Kidney (tissue), 14 donors: Measurements from ENCODE around the gene PATL2. TPM values are rescaled to one million over a fixed set of nuclear protein-coding genes. Genes with fewer than 3 reads are reported as not detected.

Experiments
- DNase-seq, 5 donors: peaks; one replicate each; pipeline ENCODE4 v3.0.0-alpha.2; 2013 to 2020
- FAIRE-seq: peaks from 2 replicates; lab custom pipeline; 2012; peaks lifted over from hg19 to GRCh38; lab: Jason Lieb, UNC
- H3K27ac ChIP-seq, 2 donors: one replicate each; pipeline ENCODE4 v1.7.0; 2013; ENCODE audit warnings: low read depth in 2 of 2, low read length in 2 of 2, inconsistent platforms in 1 of 2
- H3K27me3 ChIP-seq: one replicate; pipeline ENCODE4 v1.7.1; 2013; ENCODE audit warnings: low read length, inconsistent platforms; ENCODE audit not compliant: control insufficient read depth, insufficient read depth
- H3K36me3 ChIP-seq, 3 donors: one replicate each; pipeline versions ENCODE4 v1.7.0 to v1.7.1; 2013; ENCODE audit warnings: low read length in 3 of 3, control low read depth in 1 of 3, inconsistent platforms in 1 of 3; ENCODE audit not compliant: insufficient read depth in 3 of 3, control insufficient read depth in 2 of 3
- H3K4me1 ChIP-seq, 3 donors: one replicate each; pipeline versions ENCODE4 v1.7.0 to v1.7.1; 2013; ENCODE audit warnings: low read length in 3 of 3, inconsistent platforms in 1 of 3, low read depth in 1 of 3; ENCODE audit not compliant: control insufficient read depth in 2 of 3, insufficient read depth in 2 of 3
- H3K4me3 ChIP-seq, 3 donors: one replicate each; pipeline versions ENCODE4 v1.7.0 to v1.8.1; 2013; ENCODE audit warnings: low read length in 3 of 3, control low read depth in 1 of 3, inconsistent platforms in 1 of 3
- H3K9ac ChIP-seq, 3 donors: one replicate each; pipeline versions ENCODE4 v1.7.0 to v1.7.1; 2013; ENCODE audit warnings: low read length in 3 of 3, control low read depth in 1 of 3, inconsistent platforms in 1 of 3
- H3K9me3 ChIP-seq, 3 donors: one replicate each; pipeline versions ENCODE4 v1.7.0 to v1.7.1; 2013; ENCODE audit warnings: low read length in 3 of 3, control low read depth in 1 of 3, inconsistent platforms in 1 of 3; ENCODE audit not compliant: control insufficient read depth in 2 of 3, insufficient read depth in 1 of 3
- CTCF ChIP-seq: IDR thresholded peaks from 3 replicates; pipeline ENCODE4 v1.5.1; 2012; ENCODE audit warnings: mild to moderate bottlenecking, moderate library complexity, borderline replicate concordance; ENCODE audit not compliant: insufficient read depth; ENCODE audit errors: extremely low read depth
- intact Hi-C: fragments of 100-400 bp; cut with DNase I; formaldehyde crosslinking; loops from one replicate; pipeline ENCODE4 v1.11.1; 2022
- polyA plus RNA-seq: library from polyadenylated mRNA; stranded (reverse); fragments of 350-450 nt; fragmentation: Illumina TruSeq; extraction: RNeasy Lipid Tissue Mini Kit (QIAGEN cat#74804); gene quantifications from one replicate; pipeline ENCODE4 v1.2.3, GENCODE V29; 2014; ENCODE audit warnings: low read depth, low replicate concordance; ENCODE audit not compliant: insufficient read depth
- total RNA-seq: library from RNA; stranded (reverse); fragmentation: NEBNext Ultra II Directional; extraction: Animal tissue kit (Norgen Biotek cat#: 25700); gene quantifications from one replicate; pipeline ENCODE4 v1.2.1, GENCODE V29; 2021
- donor health status: control.
- donor health status: control.
- donor health status: control.
- donor health status: control.
- donor health status: control.
- donor health status: DM: yes; HTN: yes; CAD: no.
- donor health status: Normal renal cell carcinoma (clear cell type).

PATL2 gene
- total and polyA plus RNA-seq, 2 donors from 2014 or later: 0.73 to 2.1 TPM

GRCh38 chr15:44712346-44713005 is 1.4 kb upstream of the PATL2 start:
- Histone ChIP-seq H3K27ac (peak overlapping the region; percentile 99 to 100), H3K4me3 (peak overlapping the region; percentile 81 to 98 (median 91)), H3K4me1 (peaks cover 0 to 3% (median 0%) of the 10 kb centered on the region in 3 donors), H3K27me3 (no peaks in the 10 kb centered on the region), H3K9me3 (no peaks in the 10 kb centered on the region), H3K9ac (peak overlapping the region; percentile 74 to 99 (median 85)), H3K36me3 (peaks cover 3 to 28% (median 22%) of the 10 kb centered on the region in 3 donors)
- FAIRE-seq (no peak), DNase-seq (peak; percentile 28 to 90 (median 59))
- TF ChIP-seq CTCF: no peak
- intact Hi-C loops: no loop called here

DNA sequence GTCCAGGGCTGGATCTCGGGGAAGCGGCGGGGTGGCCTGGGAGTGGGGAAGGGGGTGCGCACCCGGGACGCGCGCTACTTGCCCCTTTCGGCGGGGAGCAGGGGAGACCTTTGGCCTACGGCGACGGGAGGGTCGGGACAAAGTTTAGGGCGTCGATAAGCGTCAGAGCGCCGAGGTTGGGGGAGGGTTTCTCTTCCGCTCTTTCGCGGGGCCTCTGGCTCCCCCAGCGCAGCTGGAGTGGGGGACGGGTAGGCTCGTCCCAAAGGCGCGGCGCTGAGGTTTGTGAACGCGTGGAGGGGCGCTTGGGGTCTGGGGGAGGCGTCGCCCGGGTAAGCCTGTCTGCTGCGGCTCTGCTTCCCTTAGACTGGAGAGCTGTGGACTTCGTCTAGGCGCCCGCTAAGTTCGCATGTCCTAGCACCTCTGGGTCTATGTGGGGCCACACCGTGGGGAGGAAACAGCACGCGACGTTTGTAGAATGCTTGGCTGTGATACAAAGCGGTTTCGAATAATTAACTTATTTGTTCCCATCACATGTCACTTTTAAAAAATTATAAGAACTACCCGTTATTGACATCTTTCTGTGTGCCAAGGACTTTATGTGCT is 721 bp upstream of the PATL2 start:
- H3K27me3 ChIP-seq: no peaks in the 10 kb centered on the region
- DNase-seq: peak in 4 of 5 donors; percentile 59 to 80 (median 70)
- peak overlapping the region; percentile 99 to 100 for H3K27ac ChIP-seq
- peaks cover under 1 to 22% (median 16%) of the 10 kb centered on the region in 3 donors for H3K36me3 ChIP-seq
- H3K4me1 ChIP-seq: peaks cover 0 to 3% (median 0%) of the 10 kb centered on the region in 3 donors
- no peak for FAIRE-seq
- intact Hi-C loops: no loop called here
- H3K4me3 ChIP-seq: peak overlapping the region; percentile 81 to 98 (median 91)
- no peak for TF ChIP-seq CTCF
- peak overlapping the region; percentile 74 to 99 (median 85) for H3K9ac ChIP-seq
- H3K9me3 ChIP-seq: no peaks in the 10 kb centered on the region

DNA sequence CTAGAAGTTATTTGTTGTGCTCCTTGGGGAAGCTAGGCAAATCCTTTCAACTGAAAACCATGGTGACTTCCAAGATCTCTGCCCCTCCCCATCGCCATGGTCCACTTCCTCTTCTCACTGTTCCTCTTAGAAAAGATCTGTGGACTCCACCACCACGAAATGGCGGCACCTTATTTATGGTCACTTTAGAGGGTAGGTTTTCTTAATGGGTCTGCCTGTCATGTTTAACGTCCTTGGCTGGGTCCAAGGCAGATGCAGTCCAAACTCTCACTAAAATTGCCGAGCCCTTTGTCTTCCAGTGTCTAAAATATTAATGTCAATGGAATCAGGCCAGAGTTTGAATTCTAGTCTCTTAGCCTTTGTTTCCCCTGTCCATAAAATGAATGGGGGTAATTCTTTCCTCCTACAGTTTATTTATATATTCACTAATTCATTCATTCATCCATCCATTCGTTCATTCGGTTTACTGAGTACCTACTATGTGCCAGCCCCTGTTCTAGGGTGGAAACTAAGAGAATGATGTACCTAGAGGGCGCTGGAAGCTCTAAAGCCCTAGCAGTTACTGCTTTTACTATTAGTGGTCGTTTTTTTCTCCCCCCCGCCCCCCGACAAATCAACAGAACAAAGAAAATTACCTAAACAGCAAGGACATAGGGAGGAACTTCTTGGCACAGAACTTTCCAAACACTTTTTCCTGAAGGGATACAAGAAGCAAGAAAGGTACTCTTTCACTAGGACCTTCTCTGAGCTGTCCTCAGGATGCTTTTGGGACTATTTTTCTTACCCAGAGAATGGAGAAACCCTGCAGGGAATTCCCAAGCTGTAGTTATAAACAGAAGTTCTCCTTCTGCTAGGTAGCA is 657 bp downstream of the PATL2 start:
- H3K27ac ChIP-seq: peak overlapping the region; percentile 99 to 100
- H3K27me3 ChIP-seq: no peaks in the 10 kb centered on the region
- intact Hi-C loops: no loop called here
- TF ChIP-seq CTCF: peak; percentile 30
- H3K9me3 ChIP-seq: no peaks in the 10 kb centered on the region
- H3K9ac ChIP-seq: peak overlapping the region; percentile 74 to 99 (median 89)
- no peaks in the 10 kb centered on the region for H3K4me1 ChIP-seq
- H3K4me3 ChIP-seq: peak overlapping the region; percentile 81 to 98 (median 91)
- peaks cover 0 to 8% (median 3%) of the 10 kb centered on the region in 3 donors for H3K36me3 ChIP-seq
- peak in 2 of 5 donors; percentile 19 to 76 for DNase-seq
- FAIRE-seq: no peak
